IMR-90 (cell line): ENCODE data around the gene YKT6. TPM values are rescaled to one million over a fixed set of nuclear protein-coding genes. Genes with fewer than 3 reads are reported as not detected.

Experiments used
- ATAC-seq: fragments of 200-7000 bp; cut with Tn5 transposase; 2 replicates; pipeline ENCODE4 v1.9.1; 2020; ENCODE audit warnings: low read depth, mild to moderate bottlenecking, moderate library complexity
- Bru-seq: library from RNA; stranded (reverse); fragments of 400-500 nt; gene quantifications from one replicate; lab custom pipeline; 2021; lab: Mats Ljungman, UMichigan
- BruChase-seq, 2 experiments: library from RNA; stranded (reverse); fragments of 400-500 nt; gene quantifications; one replicate each; lab custom pipeline; 2021; lab: Mats Ljungman, UMichigan
- BruUV-seq: library from RNA; stranded (reverse); fragments of 400-500 nt; replicated peaks from 2 replicates; lab custom pipeline; 2021; lab: Mats Ljungman, UMichigan
- CTCF ChIA-PET: fragments of 300-600 bp; formaldehyde crosslinking; extraction: SDS; loops from one replicate; lab custom pipeline; 2021; ENCODE audit warnings: antibody characterized with exemption; lab: Yijun Ruan, JAX
- POLR2A ChIA-PET: fragments of 300-600 bp; sonication (Branson Sonifier 250); formaldehyde crosslinking; loops from one replicate; lab custom pipeline; 2022; ENCODE audit warnings: antibody characterized with exemption; ENCODE audit not compliant: unreplicated experiment; lab: Charles Lee
- DNase-seq: peaks from one replicate; pipeline ENCODE4 v3.0.0; 2013
- H2AFZ ChIP-seq: replicated peaks from 2 replicates; pipeline ENCODE3; 2013; ENCODE audit warnings: low read length, mild to moderate bottlenecking; ENCODE audit not compliant: poor library complexity
- H2AK5ac ChIP-seq: 2 replicates; pipeline ENCODE4 v1.6.1; 2013; ENCODE audit warnings: low read depth, low read length, inconsistent platforms
- H2AK9ac ChIP-seq: replicated peaks from 2 replicates; pipeline ENCODE3; 2013; ENCODE audit warnings: mild to moderate bottlenecking, low read depth, low read length, moderate library complexity; ENCODE audit not compliant: poor library complexity
- H2BK120ac ChIP-seq: 2 replicates; pipeline ENCODE4 v1.6.1; 2013; ENCODE audit warnings: low read depth, low read length, inconsistent platforms
- H2BK15ac ChIP-seq: 3 replicates; pipeline ENCODE4 v1.6.1; 2013; ENCODE audit warnings: low read depth, low read length, inconsistent platforms
- H2BK20ac ChIP-seq: 2 replicates; pipeline ENCODE4 v1.6.1; 2013; ENCODE audit warnings: low read depth, mild to moderate bottlenecking, inconsistent platforms, low read length, moderate library complexity
- H2BK5ac ChIP-seq: 2 replicates; pipeline ENCODE4 v1.6.1; 2013; ENCODE audit warnings: mild to moderate bottlenecking, low read depth, low read length, inconsistent platforms; ENCODE audit not compliant: poor library complexity, severe bottlenecking
- H3K14ac ChIP-seq: replicated peaks from 2 replicates; pipeline ENCODE4 v1.6.1; 2013; ENCODE audit warnings: low read depth, low read length, inconsistent platforms
- H3K18ac ChIP-seq: 2 replicates; pipeline ENCODE4 v1.6.1; 2013; ENCODE audit warnings: low read depth, low read length, control low read depth
- H3K23ac ChIP-seq: 2 replicates; pipeline ENCODE4 v1.6.1; 2013; ENCODE audit warnings: low read depth, low read length, inconsistent platforms
- H3K27ac ChIP-seq: 2 replicates; pipeline ENCODE4 v1.5.1; 2013; ENCODE audit warnings: mild to moderate bottlenecking, control low read depth, low read length; ENCODE audit not compliant: insufficient read depth
- H3K27me3 ChIP-seq: 2 replicates; pipeline ENCODE4 v1.6.1; 2013; ENCODE audit warnings: low read length; ENCODE audit not compliant: control insufficient read depth, insufficient read depth
- H3K36me3 ChIP-seq: 2 replicates; pipeline ENCODE4 v1.6.1; 2013; ENCODE audit warnings: low read length, mixed read lengths; ENCODE audit not compliant: control insufficient read depth, insufficient read depth
- H3K4ac ChIP-seq: 2 replicates; pipeline ENCODE4 v1.6.1; 2013; ENCODE audit warnings: low read depth, low read length, inconsistent platforms
- H3K4me1 ChIP-seq: 2 replicates; pipeline ENCODE4 v1.6.1; 2013; ENCODE audit warnings: low read length, mixed read lengths; ENCODE audit not compliant: control insufficient read depth, insufficient read depth
- H3K4me2 ChIP-seq: 2 replicates; pipeline ENCODE4 v1.6.1; 2013; ENCODE audit warnings: low read depth, mild to moderate bottlenecking, control low read depth, low read length, moderate library complexity
- H3K4me3 ChIP-seq: 2 replicates; pipeline ENCODE4 v1.5.1; 2013; ENCODE audit warnings: low read depth, mild to moderate bottlenecking, control low read depth, low read length, moderate library complexity; ENCODE audit not compliant: insufficient read depth
- H3K56ac ChIP-seq: 2 replicates; pipeline ENCODE4 v1.6.1; 2013; ENCODE audit warnings: low read length, inconsistent platforms; ENCODE audit not compliant: insufficient read depth; ENCODE audit errors: extremely low read depth
- H3K79me1 ChIP-seq, 2 experiments: 2 replicates each; pipeline ENCODE4 v1.6.1; 2013; ENCODE audit warnings: low read length in 2 of 2, inconsistent platforms in 1 of 2, low read depth in 1 of 2
- H3K9ac ChIP-seq: 2 replicates; pipeline ENCODE4 v1.6.1; 2013; ENCODE audit warnings: low read depth, low read length, control low read depth
- H3K9me1 ChIP-seq: 2 replicates; pipeline ENCODE4 v1.6.1; 2013; ENCODE audit warnings: low read length, inconsistent platforms; ENCODE audit not compliant: insufficient read depth
- H3K9me3 ChIP-seq: 2 replicates; pipeline ENCODE4 v1.6.1; 2013; ENCODE audit warnings: low read length; ENCODE audit not compliant: control insufficient read depth, insufficient read depth
- H4K20me1 ChIP-seq: 2 replicates; pipeline ENCODE4 v1.6.1; 2013; ENCODE audit warnings: low read length, inconsistent platforms; ENCODE audit not compliant: insufficient read depth
- H4K5ac ChIP-seq: 2 replicates; pipeline ENCODE4 v1.6.1; 2013; ENCODE audit warnings: mild to moderate bottlenecking, low read depth, low read length, control low read depth
- H4K8ac ChIP-seq, 2 experiments: 2 replicates each; pipeline ENCODE4 v1.6.1; 2013; ENCODE audit warnings: low read depth in 2 of 2, low read length in 2 of 2, control low read depth in 1 of 2, inconsistent platforms in 1 of 2
- H4K91ac ChIP-seq: 2 replicates; pipeline ENCODE4 v1.6.1; 2013; ENCODE audit warnings: low read depth, low read length, inconsistent platforms; ENCODE audit not compliant: insufficient read depth
- ELK1 ChIP-seq: fragments of 150-350 bp; IDR thresholded peaks from 2 replicates; pipeline ENCODE4 v1.6.1; 2016; ENCODE audit warnings: low read depth, mild to moderate bottlenecking, low read length, moderate library complexity, borderline replicate concordance
- FOS ChIP-seq: fragments of 150-350 bp; IDR thresholded peaks from 2 replicates; pipeline ENCODE4 v1.6.1; 2016; ENCODE audit warnings: low read depth, low read length
- MAFK ChIP-seq: IDR thresholded peaks from 2 replicates; pipeline ENCODE4 v1.6.1; 2012; ENCODE audit warnings: low read depth, low read length, improper control_type of control experiment
- MAZ ChIP-seq: IDR thresholded peaks from 2 replicates; pipeline ENCODE4 v1.6.1; 2012; ENCODE audit warnings: low read depth, mild to moderate bottlenecking, low read length, improper control_type of control experiment, moderate library complexity, borderline replicate concordance
- NFE2L2 ChIP-seq: fragments of 150-350 bp; IDR thresholded peaks from 2 replicates; pipeline ENCODE4 v1.6.1; 2016; ENCODE audit warnings: low read depth, mild to moderate bottlenecking, low read length
- POLR2A ChIP-seq: IDR thresholded peaks from 2 replicates; pipeline ENCODE4 v1.6.1; 2012; ENCODE audit warnings: mild to moderate bottlenecking, low read depth, low read length
- RCOR1 ChIP-seq: IDR thresholded peaks from 2 replicates; pipeline ENCODE4 v1.6.1; 2012; ENCODE audit warnings: mild to moderate bottlenecking, low read length, improper control_type of control experiment; ENCODE audit not compliant: insufficient replicate concordance
- RFX5 ChIP-seq: IDR thresholded peaks from 2 replicates; pipeline ENCODE4 v1.8.0; 2012; ENCODE audit warnings: low read depth, mild to moderate bottlenecking, low read length, moderate library complexity
- SMC3 ChIP-seq: fragments of 150-350 bp; IDR thresholded peaks from 2 replicates; pipeline ENCODE4 v1.6.1; 2016; ENCODE audit warnings: low read depth, mild to moderate bottlenecking, antibody characterized with exemption, low read length, moderate library complexity
- USF2 ChIP-seq: fragments of 150-350 bp; IDR thresholded peaks from 2 replicates; pipeline ENCODE4 v1.6.1; 2017; ENCODE audit warnings: mild to moderate bottlenecking, antibody characterized with exemption, low read length, low read depth
- WGBS, 2 experiments: methylation state at CpG; one replicate each; pipeline versions ENCODE4 v1.1.5 to v1.1.7; 2013; ENCODE audit warnings: missing lambda C conversion rate in 2 of 2; ENCODE audit not compliant: insufficient read length in 1 of 2; ENCODE audit errors: extremely low coverage in 2 of 2; 5-methylcytosine and 5-hydroxymethylcytosine counted together
- dilution Hi-C: fragments of 300-500 bp; cut with HindIII; formaldehyde crosslinking; loops from one replicate; pipeline ENCODE4 v1.14.3; 2018; ENCODE audit warnings: low sequenced_read_pairs; ENCODE audit not compliant: unreplicated experiment
- in situ Hi-C: fragments of 300-500 bp; cut with MboI; formaldehyde crosslinking; loops from 3 replicates; pipeline ENCODE4 v1.14.3; 2019; ENCODE audit warnings: low sequenced_read_pairs, inconsistent platforms, mixed read lengths
- intact Hi-C: fragments of 100-400 bp; cut with micrococcal nuclease; formaldehyde crosslinking; loops from 2 replicates; pipeline ENCODE4 v1.10.0; 2022
- long read RNA-seq: library from polyadenylated mRNA; unstranded; transcript quantifications from one replicate; pipeline ENCODE4 v2.0.0, GENCODE V29; 2021; ENCODE audit not compliant: unreplicated experiment
- polyA plus RNA-seq, 3 experiments: library from polyadenylated mRNA; depleted of rRNA; stranded (reverse); fragments of >200 nt; gene quantifications; 2 replicates each; pipeline ENCODE4 v1.2.3, GENCODE V29; 2012; ENCODE audit warnings: low replicate concordance in 1 of 3
- total RNA-seq: library from RNA; depleted of rRNA; stranded (reverse); fragments of >200 nt; gene quantifications from 2 replicates; pipeline ENCODE4 v1.2.3, GENCODE V29; 2012; rRNA removed
- TF ChIP-seq, protein P1 (sequence below): conservative IDR thresholded peaks from 2 replicates; pipeline ENCODE4 v1.5.1; 2012; ENCODE audit warnings: mild to moderate bottlenecking, low read depth, low read length, improper control_type of control experiment

YKT6 gene
- total RNA-seq (98.6 and 120 TPM in 2 replicates), polyA plus RNA-seq (2012; rRNA removed) (110 and 115 TPM in 2 replicates), Bru-seq, nascent RNA (percentile 85 among the genes with signal in this experiment), BruChase-seq, experiment 1, labeled RNA remaining after a 6-hour chase (percentile 93 among the genes with signal in this experiment), BruChase-seq, experiment 2, labeled RNA remaining after a 2-hour chase (percentile 85 among the genes with signal in this experiment)
- polyA plus RNA-seq (2012; cell fraction: cytosol; rRNA removed), result 108 and 137 TPM in 2 replicates
- polyA plus RNA-seq (2012; cell fraction: nucleus; rRNA removed; ENCODE audit: low replicate concordance), result 79.7 and 108 TPM in 2 replicates
- long read RNA-seq, transcript YKT6-201 (7 exons, 2,696 nt), result major isoform, 64 of 91 reads
- long read RNA-seq, partial matches to known transcripts, result 9 of 91 reads
- long read RNA-seq, other reads (novel, unspliced or antisense), result 17 of 91 reads

DNA sequence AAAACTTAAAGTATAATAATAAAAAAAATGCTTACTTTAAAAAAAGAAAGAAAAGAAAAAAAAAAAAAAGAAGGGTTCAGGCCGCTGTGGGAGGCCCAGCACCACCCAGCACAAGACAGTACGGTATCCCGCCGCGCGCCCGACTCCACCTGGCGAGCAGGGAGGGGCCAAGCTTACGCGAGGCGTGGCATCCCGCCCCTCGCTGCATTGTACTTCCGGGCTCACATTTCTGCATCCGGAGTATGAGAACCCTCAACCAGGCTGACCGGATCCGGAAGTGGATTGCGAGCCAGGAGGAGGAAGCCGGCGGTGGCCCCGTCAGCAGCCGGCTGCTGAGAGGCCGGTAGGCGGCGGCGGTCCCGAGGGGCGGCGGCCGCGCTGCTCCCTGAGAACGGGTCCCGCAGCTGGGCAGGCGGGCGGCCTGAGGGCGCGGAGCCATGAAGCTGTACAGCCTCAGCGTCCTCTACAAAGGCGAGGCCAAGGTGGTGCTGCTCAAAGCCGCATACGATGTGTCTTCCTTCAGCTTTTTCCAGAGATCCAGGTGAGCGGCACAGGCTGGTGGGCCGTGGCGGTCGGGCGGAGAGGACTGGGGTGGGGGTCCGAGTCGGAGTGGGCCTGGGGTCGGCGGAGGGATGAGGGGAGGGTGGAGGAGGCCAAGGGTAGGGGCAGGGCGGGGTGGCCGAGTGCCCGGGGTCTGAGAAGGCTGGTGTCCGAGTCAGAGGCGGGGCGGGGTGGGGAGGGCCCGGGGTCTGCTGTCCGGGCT lies at the start of gene YKT6:
YKT6 (plus strand) TSS at position 280 of the 763 bp plus-strand sequence; CDS start at position 438, 158 bp downstream.
- H4K20me1 ChIP-seq, result peaks cover 31% of the 10 kb centered on the region
- 0% methylated on average over 40 of the region's 58 CpGs; no CpG with 5 or more reads in 1 of the 2 experiments for WGBS, 2 experiments
- peak within 1 kb of the TSS; percentile 84 for H2BK5ac ChIP-seq
- peak within 1 kb of the TSS; percentile 92 for H3K14ac ChIP-seq
- H3K27ac ChIP-seq, result peak within 1 kb of the TSS; percentile 94
- no peaks in the 10 kb centered on the region; the same call in 1 of the 2 replicates for H3K4me1 ChIP-seq
- H3K4ac ChIP-seq, result peak within 1 kb of the TSS; percentile 87
- H4K8ac ChIP-seq, result peak within 1 kb of the TSS; percentile 85 to 97
- no peak within 1 kb of the TSS for H2BK120ac ChIP-seq
- peaks cover 7% of the 10 kb centered on the region for H3K9me1 ChIP-seq
- H3K27me3 ChIP-seq, result 0 out of 2 replicates have a peak, but pooled peaks cover 2% of the 10 kb centered on the region
- H3K4me3 ChIP-seq, result peak within 1 kb of the TSS; percentile 97
- H4K5ac ChIP-seq, result peak within 1 kb of the TSS; percentile 82
- peak within 1 kb of the TSS; percentile 97 for H3K9ac ChIP-seq
- H3K36me3 ChIP-seq, result peaks cover 13% of the 10 kb centered on the region
- ATAC-seq (peak; percentile 92), DNase-seq (peak; percentile 93)
- ChIA-PET POLR2A (interaction anchor here (0.5 to 1.2 kb wide), 3 partner anchors 112 to 596 kb away, joined by 3 read pairs; no protein-coding TSS in a partner anchor), CTCF (no interaction called here)
- in situ Hi-C loops (no loop called here), dilution Hi-C loops (no loop called here), intact Hi-C loops (no loop called here)
- BruUV-seq, result no TSS peak
- peak within 1 kb of the TSS; percentile 90 for H3K23ac ChIP-seq
- H3K56ac ChIP-seq, result peak within 1 kb of the TSS; percentile 43; the same call in 1 of the 2 replicates
- no peaks in the 10 kb centered on the region for H3K9me3 ChIP-seq
- peak within 1 kb of the TSS; percentile 95 for H2AK5ac ChIP-seq
- peaks cover 19 to 42% of the 10 kb centered on the region in 2 experiments for H3K79me1 ChIP-seq
- H2AK9ac ChIP-seq, result peak within 1 kb of the TSS; percentile 98
- H3K18ac ChIP-seq, result peak within 1 kb of the TSS; percentile 43
- peak within 1 kb of the TSS; percentile 94 for H2AFZ ChIP-seq
- no peak within 1 kb of the TSS for H2BK20ac ChIP-seq
- no peak within 1 kb of the TSS for H2BK15ac ChIP-seq
- H3K4me2 ChIP-seq, result peak within 1 kb of the TSS; percentile 94
- peak within 1 kb of the TSS; percentile 93 for H4K91ac ChIP-seq
- TF ChIP-seq POLR2A (peak; percentile 88), MAZ (peak; percentile 45; the same call in 1 of the 2 replicates), SMC3 (peak; percentile 32), FOS (no peak), MAFK (no peak), RCOR1 (no peak), USF2 (no peak), RFX5 (no peak), ELK1 (no peak), NFE2L2 (no peak; the same call in 1 of the 2 replicates)
- TF ChIP-seq, protein P1, sequence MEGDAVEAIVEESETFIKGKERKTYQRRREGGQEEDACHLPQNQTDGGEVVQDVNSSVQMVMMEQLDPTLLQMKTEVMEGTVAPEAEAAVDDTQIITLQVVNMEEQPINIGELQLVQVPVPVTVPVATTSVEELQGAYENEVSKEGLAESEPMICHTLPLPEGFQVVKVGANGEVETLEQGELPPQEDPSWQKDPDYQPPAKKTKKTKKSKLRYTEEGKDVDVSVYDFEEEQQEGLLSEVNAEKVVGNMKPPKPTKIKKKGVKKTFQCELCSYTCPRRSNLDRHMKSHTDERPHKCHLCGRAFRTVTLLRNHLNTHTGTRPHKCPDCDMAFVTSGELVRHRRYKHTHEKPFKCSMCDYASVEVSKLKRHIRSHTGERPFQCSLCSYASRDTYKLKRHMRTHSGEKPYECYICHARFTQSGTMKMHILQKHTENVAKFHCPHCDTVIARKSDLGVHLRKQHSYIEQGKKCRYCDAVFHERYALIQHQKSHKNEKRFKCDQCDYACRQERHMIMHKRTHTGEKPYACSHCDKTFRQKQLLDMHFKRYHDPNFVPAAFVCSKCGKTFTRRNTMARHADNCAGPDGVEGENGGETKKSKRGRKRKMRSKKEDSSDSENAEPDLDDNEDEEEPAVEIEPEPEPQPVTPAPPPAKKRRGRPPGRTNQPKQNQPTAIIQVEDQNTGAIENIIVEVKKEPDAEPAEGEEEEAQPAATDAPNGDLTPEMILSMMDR, result peak; percentile 61
